HCT116 (cell line): Measurements from ENCODE around the gene ERC2.

ENCODE experiments used
- EZH2 ChIP-seq: fragments of 200-600 bp; sonication (generic); IDR thresholded peaks from 2 replicates; pipeline ENCODE4 v1.6.1; 2017; ENCODE audit warnings: antibody characterized with exemption, mixed run types
- JUND ChIP-seq: IDR thresholded peaks from 2 replicates; pipeline ENCODE4 v1.6.1; 2012
- POLR2A ChIP-seq: IDR thresholded peaks from 2 replicates; pipeline ENCODE4 v1.7.0; 2011; ENCODE audit warnings: borderline replicate concordance; ENCODE audit not compliant: insufficient read depth, insufficient read length; ENCODE audit errors: extremely low read depth
- POLR2AphosphoS5 ChIP-seq: IDR thresholded peaks from 2 replicates; pipeline ENCODE4 v1.6.1; 2011; ENCODE audit warnings: mild to moderate bottlenecking, low read depth, low read length, moderate library complexity
- ZBTB33 ChIP-seq: IDR thresholded peaks from 2 replicates; pipeline ENCODE4 v1.6.1; 2011; ENCODE audit warnings: mild to moderate bottlenecking, low read length, moderate library complexity; ENCODE audit not compliant: insufficient replicate concordance; ENCODE audit errors: extremely low read depth
- TF ChIP-seq, protein P1 (sequence below), 3 experiments: fragments of 200-600 bp in 1 of 3; sonication (generic) in 1 of 3; IDR thresholded peaks in 2 of 3; conservative IDR thresholded peaks in 1 of 3; 2 replicates each; pipeline ENCODE4 v1.5.1; 2012 to 2017; ENCODE audit warnings: low read depth in 2 of 3, low read length in 2 of 3, antibody characterized with exemption in 1 of 3, borderline replicate concordance in 1 of 3, control low read depth in 1 of 3, mild to moderate bottlenecking in 1 of 3, mixed read lengths in 1 of 3, mixed run types in 1 of 3, moderate library complexity in 1 of 3; ENCODE audit not compliant: insufficient read depth in 1 of 3

- TF ChIP-seq POLR2A (no peak), ZBTB33 (no peak), POLR2AphosphoS5 (no peak), EZH2 (no peak), JUND (no peak)
- TF ChIP-seq, protein P1, sequence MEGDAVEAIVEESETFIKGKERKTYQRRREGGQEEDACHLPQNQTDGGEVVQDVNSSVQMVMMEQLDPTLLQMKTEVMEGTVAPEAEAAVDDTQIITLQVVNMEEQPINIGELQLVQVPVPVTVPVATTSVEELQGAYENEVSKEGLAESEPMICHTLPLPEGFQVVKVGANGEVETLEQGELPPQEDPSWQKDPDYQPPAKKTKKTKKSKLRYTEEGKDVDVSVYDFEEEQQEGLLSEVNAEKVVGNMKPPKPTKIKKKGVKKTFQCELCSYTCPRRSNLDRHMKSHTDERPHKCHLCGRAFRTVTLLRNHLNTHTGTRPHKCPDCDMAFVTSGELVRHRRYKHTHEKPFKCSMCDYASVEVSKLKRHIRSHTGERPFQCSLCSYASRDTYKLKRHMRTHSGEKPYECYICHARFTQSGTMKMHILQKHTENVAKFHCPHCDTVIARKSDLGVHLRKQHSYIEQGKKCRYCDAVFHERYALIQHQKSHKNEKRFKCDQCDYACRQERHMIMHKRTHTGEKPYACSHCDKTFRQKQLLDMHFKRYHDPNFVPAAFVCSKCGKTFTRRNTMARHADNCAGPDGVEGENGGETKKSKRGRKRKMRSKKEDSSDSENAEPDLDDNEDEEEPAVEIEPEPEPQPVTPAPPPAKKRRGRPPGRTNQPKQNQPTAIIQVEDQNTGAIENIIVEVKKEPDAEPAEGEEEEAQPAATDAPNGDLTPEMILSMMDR (IDR thresholded peaks at IDR 0.05 in 2 of 3, conservative IDR thresholded peaks at IDR 0.05 in 1 of 3; ENCODE audit: borderline replicate concordance in 1 of 3, insufficient read depth in 1 of 3, low read depth in 2 of 3, low read length in 2 of 3) = no peak
Measured at GRCh38 chr3:56471771-56472170, 3.5 kb upstream of the ERC2 start.
